ENCODE results near the gene TUB.

TUB gene

GRCh38 chr11:8106679-8107078 lies 25.7 kb downstream of the TUB start:
- TF ChIP-seq, protein P1, sequence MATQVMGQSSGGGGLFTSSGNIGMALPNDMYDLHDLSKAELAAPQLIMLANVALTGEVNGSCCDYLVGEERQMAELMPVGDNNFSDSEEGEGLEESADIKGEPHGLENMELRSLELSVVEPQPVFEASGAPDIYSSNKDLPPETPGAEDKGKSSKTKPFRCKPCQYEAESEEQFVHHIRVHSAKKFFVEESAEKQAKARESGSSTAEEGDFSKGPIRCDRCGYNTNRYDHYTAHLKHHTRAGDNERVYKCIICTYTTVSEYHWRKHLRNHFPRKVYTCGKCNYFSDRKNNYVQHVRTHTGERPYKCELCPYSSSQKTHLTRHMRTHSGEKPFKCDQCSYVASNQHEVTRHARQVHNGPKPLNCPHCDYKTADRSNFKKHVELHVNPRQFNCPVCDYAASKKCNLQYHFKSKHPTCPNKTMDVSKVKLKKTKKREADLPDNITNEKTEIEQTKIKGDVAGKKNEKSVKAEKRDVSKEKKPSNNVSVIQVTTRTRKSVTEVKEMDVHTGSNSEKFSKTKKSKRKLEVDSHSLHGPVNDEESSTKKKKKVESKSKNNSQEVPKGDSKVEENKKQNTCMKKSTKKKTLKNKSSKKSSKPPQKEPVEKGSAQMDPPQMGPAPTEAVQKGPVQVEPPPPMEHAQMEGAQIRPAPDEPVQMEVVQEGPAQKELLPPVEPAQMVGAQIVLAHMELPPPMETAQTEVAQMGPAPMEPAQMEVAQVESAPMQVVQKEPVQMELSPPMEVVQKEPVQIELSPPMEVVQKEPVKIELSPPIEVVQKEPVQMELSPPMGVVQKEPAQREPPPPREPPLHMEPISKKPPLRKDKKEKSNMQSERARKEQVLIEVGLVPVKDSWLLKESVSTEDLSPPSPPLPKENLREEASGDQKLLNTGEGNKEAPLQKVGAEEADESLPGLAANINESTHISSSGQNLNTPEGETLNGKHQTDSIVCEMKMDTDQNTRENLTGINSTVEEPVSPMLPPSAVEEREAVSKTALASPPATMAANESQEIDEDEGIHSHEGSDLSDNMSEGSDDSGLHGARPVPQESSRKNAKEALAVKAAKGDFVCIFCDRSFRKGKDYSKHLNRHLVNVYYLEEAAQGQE (IDR thresholded peaks at IDR 0.05; ENCODE audit: insufficient read depth in 1 of 2, low read depth in 2 of 2, low read length in 2 of 2): no peak
- TF ChIP-seq FOXP2 (optimal IDR thresholded peaks at IDR 0.05; ENCODE audit: borderline replicate concordance, extremely low read depth, extremely low read length, insufficient read depth) (no peak), SIN3A (IDR thresholded peaks at IDR 0.05; ENCODE audit: borderline replicate concordance, insufficient read depth, low read length) (no peak), TAF1 (IDR thresholded peaks at IDR 0.05; ENCODE audit: borderline replicate concordance, insufficient read depth, low read length) (no peak), POLR2AphosphoS5 (IDR thresholded peaks at IDR 0.05; ENCODE audit: low read depth, low read length) (no peak)

- TF ChIP-seq POLR2AphosphoS5 (IDR thresholded peaks at IDR 0.05; ENCODE audit: low read depth, low read length) (no peak), SIN3A (IDR thresholded peaks at IDR 0.05; ENCODE audit: borderline replicate concordance, insufficient read depth, low read length) (no peak), FOXP2 (optimal IDR thresholded peaks at IDR 0.05; ENCODE audit: borderline replicate concordance, extremely low read depth, extremely low read length, insufficient read depth) (no peak), TAF1 (IDR thresholded peaks at IDR 0.05; ENCODE audit: borderline replicate concordance, insufficient read depth, low read length) (no peak)
- TF ChIP-seq, protein P1 (IDR thresholded peaks at IDR 0.05; ENCODE audit: insufficient read depth in 1 of 2, low read depth in 2 of 2, low read length in 2 of 2): no peak
These were observed 26.6 kb downstream of the TUB start for GRCh38 chr11:8107642-8108041.

DNA sequence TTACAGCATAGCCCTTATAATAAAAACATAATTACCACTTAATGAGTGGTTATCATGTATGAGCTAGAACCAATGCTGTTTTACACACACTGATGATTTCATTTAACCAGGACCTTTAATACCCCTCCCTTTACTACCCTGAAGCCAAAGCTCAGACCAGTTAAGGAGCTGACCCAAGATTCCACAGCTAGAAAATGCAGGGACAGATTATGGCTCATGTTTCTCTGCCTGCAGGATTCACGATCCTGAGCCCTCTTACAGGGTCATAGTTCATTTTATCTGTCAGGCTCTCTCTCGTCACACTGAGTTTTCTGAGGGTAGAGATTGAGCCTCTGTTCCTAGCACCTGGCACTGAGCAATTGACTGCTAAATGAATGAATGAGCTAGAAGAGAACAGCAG lies 27.4 kb downstream of the TUB start:
- TF ChIP-seq TAF1 (IDR thresholded peaks at IDR 0.05; ENCODE audit: borderline replicate concordance, insufficient read depth, low read length) (no peak), SIN3A (IDR thresholded peaks at IDR 0.05; ENCODE audit: borderline replicate concordance, insufficient read depth, low read length) (no peak), POLR2AphosphoS5 (IDR thresholded peaks at IDR 0.05; ENCODE audit: low read depth, low read length) (no peak), FOXP2 (optimal IDR thresholded peaks at IDR 0.05; ENCODE audit: borderline replicate concordance, extremely low read depth, extremely low read length, insufficient read depth) (no peak)
- TF ChIP-seq, protein P1 (IDR thresholded peaks at IDR 0.05; ENCODE audit: insufficient read depth in 1 of 2, low read depth in 2 of 2, low read length in 2 of 2): no peak

DNA sequence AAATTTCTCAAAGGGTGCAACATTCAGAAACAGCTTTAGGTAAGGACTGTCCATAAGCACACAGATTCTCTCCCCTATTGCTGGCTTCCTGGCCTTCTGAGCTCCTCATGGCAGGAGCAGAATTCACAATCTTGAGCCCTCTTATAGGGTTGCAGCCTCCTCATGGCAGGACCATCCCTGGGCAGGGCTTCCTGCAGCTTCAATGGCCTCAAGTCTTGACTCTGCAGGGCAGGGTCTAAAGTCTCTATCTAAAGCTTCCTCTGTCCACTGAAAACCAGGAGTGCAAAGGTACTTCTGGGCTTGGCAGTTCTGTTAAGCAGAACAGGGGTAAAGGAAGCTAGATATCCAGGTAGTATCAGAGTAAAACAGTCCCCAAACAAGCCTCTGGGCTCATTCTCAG lies 28.7 kb downstream of the TUB start:
- TF ChIP-seq SIN3A (IDR thresholded peaks at IDR 0.05; ENCODE audit: borderline replicate concordance, insufficient read depth, low read length) (no peak), POLR2AphosphoS5 (IDR thresholded peaks at IDR 0.05; ENCODE audit: low read depth, low read length) (no peak), TAF1 (IDR thresholded peaks at IDR 0.05; ENCODE audit: borderline replicate concordance, insufficient read depth, low read length) (no peak), FOXP2 (optimal IDR thresholded peaks at IDR 0.05; ENCODE audit: borderline replicate concordance, extremely low read depth, extremely low read length, insufficient read depth) (no peak)
- TF ChIP-seq, protein P1 (IDR thresholded peaks at IDR 0.05; ENCODE audit: insufficient read depth in 1 of 2, low read depth in 2 of 2, low read length in 2 of 2): no peak

DNA sequence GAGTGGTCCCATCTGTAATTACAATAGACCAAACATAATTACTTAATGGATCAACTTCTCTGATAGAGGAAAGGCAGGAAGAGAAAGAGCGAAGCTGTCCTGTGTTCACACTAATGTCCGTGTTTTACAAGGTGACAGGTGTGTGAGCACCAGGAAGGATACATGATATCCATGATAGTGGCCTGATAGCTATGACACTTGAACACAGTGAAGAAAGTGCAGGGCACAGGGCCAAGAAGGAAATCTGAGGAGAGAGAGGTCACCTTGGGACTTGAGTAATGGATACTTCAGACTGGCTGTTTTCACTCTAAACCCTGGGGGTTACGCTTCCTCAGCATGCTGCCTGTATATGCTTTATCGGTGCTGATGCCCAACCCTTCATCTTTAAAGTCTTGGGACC lies 29.4 kb downstream of the TUB start:
- TF ChIP-seq, protein P1 (IDR thresholded peaks at IDR 0.05; ENCODE audit: insufficient read depth in 1 of 2, low read depth in 2 of 2, low read length in 2 of 2): no peak
- no peak for TF ChIP-seq TAF1 (IDR thresholded peaks at IDR 0.05; ENCODE audit: borderline replicate concordance, insufficient read depth, low read length)
- no peak for TF ChIP-seq FOXP2 (optimal IDR thresholded peaks at IDR 0.05; ENCODE audit: borderline replicate concordance, extremely low read depth, extremely low read length, insufficient read depth)

Measured in PFSK-1 (cell line).